SU-DHL-6 (cell line): Measurements from ENCODE around the gene TET2.

Experiments used
- H2AFZ ChIP-seq: fragments of 200-600 bp; sonication (generic); 2 replicates; pipeline ENCODE4 v1.6.1; 2014; ENCODE audit warnings: low read depth, mild to moderate bottlenecking, moderate library complexity, mixed read lengths, antibody characterized with exemption, low read length; ENCODE audit not compliant: severe bottlenecking
- H3F3A ChIP-seq: fragments of 200-600 bp; shearing (Covaris generic); 2 replicates; pipeline ENCODE4 v1.6.0; 2016; ENCODE audit warnings: antibody characterized with exemption, mild to moderate bottlenecking; ENCODE audit not compliant: insufficient read depth
- H3K27ac ChIP-seq: fragments of 200-600 bp; sonication (generic); 2 replicates; pipeline ENCODE4 v1.5.1; 2016; ENCODE audit warnings: low read depth, mild to moderate bottlenecking, low read length, moderate library complexity, mixed read lengths
- H3K27me3 ChIP-seq: fragments of 200-600 bp; sonication (generic), shearing (Covaris generic); 2 replicates; pipeline ENCODE4 v1.6.0; 2014; ENCODE audit warnings: mild to moderate bottlenecking, low read length
- H3K36me3 ChIP-seq: fragments of 200-600 bp; sonication (generic); 2 replicates; pipeline ENCODE4 v1.6.1; 2014; ENCODE audit warnings: mild to moderate bottlenecking, low read length, mixed read lengths
- H3K4me2 ChIP-seq: fragments of 300-600, 200-600 bp; shearing (Covaris generic), sonication (generic); 2 replicates; pipeline ENCODE4 v1.6.0; 2014; ENCODE audit warnings: low read length, low read depth, mild to moderate bottlenecking; ENCODE audit not compliant: poor library complexity, severe bottlenecking
- H3K4me3 ChIP-seq: fragments of 200-600 bp; sonication (generic); 2 replicates; pipeline ENCODE4 v1.5.1; 2014; ENCODE audit warnings: antibody characterized with exemption, low read length, mild to moderate bottlenecking, mixed read lengths; ENCODE audit not compliant: insufficient read depth, poor library complexity, severe bottlenecking
- H3K79me2 ChIP-seq: fragments of 200-600 bp; sonication (generic); 2 replicates; pipeline ENCODE4 v1.6.1; 2014; ENCODE audit warnings: mild to moderate bottlenecking, low read length, moderate library complexity; ENCODE audit not compliant: insufficient read depth
- H3K9ac ChIP-seq: fragments of 200-600 bp; sonication (generic); 2 replicates; pipeline ENCODE4 v1.7.0; 2014; ENCODE audit warnings: mild to moderate bottlenecking, low read length
- H3K9me2 ChIP-seq: fragments of 200-600 bp; sonication (generic); replicated peaks from 2 replicates; pipeline ENCODE4 v1.6.1; 2014; ENCODE audit warnings: low read length; ENCODE audit not compliant: insufficient read depth
- H3K9me3 ChIP-seq: fragments of 200-600 bp; sonication (generic); 2 replicates; pipeline ENCODE4 v1.6.1; 2014; ENCODE audit warnings: low read length, mixed read lengths; ENCODE audit not compliant: insufficient read depth
- H4K20me1 ChIP-seq: fragments of 200-600 bp; sonication (generic); 2 replicates; pipeline ENCODE4 v1.6.1; 2014; ENCODE audit warnings: low read depth, mild to moderate bottlenecking, antibody characterized with exemption, low read length, moderate library complexity, mixed read lengths
- CTCF ChIP-seq: fragments of 200-600 bp; sonication (generic); IDR thresholded peaks from one replicate; pipeline ENCODE4 v1.5.1; 2017; ENCODE audit warnings: antibody characterized with exemption, mild to moderate bottlenecking, low read length, moderate library complexity; ENCODE audit not compliant: insufficient read depth, poor library complexity, severe bottlenecking
- EZH2phosphoT487 ChIP-seq: fragments of 200-600 bp; sonication (generic), shearing (Covaris generic); conservative IDR thresholded peaks from 2 replicates; pipeline ENCODE4 v1.6.1; 2018; ENCODE audit warnings: mild to moderate bottlenecking, antibody characterized with exemption, low read length, moderate library complexity, mixed read lengths

The TET2 gene

GRCh38 chr4:105246712-105247111 is 100.0 kb downstream of the TET2 start:
- no peaks in the 10 kb centered on the region for H4K20me1 ChIP-seq
- no peaks in the 10 kb centered on the region for H3F3A ChIP-seq
- H3K9ac ChIP-seq, result no peak overlapping the region
- H3K36me3 ChIP-seq, result no peaks in the 10 kb centered on the region
- no peaks in the 10 kb centered on the region for H3K79me2 ChIP-seq
- H3K27me3 ChIP-seq, result no peaks in the 10 kb centered on the region
- no peak overlapping the region for H2AFZ ChIP-seq
- H3K9me3 ChIP-seq, result no peaks in the 10 kb centered on the region
- H3K27ac ChIP-seq, result no peak overlapping the region
- H3K4me3 ChIP-seq, result no peak overlapping the region
- H3K4me2 ChIP-seq, result no peak overlapping the region
- H3K9me2 ChIP-seq, result no peaks in the 10 kb centered on the region
- TF ChIP-seq CTCF, result no peak
- TF ChIP-seq EZH2phosphoT487, result no peak

GRCh38 chr4:105248613-105249012 is 101.9 kb downstream of the TET2 start:
- Histone ChIP-seq H4K20me1 (no peaks in the 10 kb centered on the region), H3K36me3 (no peaks in the 10 kb centered on the region), H3K9me2 (no peaks in the 10 kb centered on the region), H3K4me3 (no peak overlapping the region), H3K9me3 (no peaks in the 10 kb centered on the region), H3K9ac (no peak overlapping the region), H3K27ac (no peak overlapping the region), H3K27me3 (no peaks in the 10 kb centered on the region), H3F3A (no peaks in the 10 kb centered on the region), H3K4me2 (no peak overlapping the region), H2AFZ (no peak overlapping the region), H3K79me2 (no peaks in the 10 kb centered on the region)
- TF ChIP-seq CTCF, result no peak
- TF ChIP-seq EZH2phosphoT487, result no peak

GRCh38 chr4:105257817-105258495 is 111.3 kb downstream of the TET2 start:
- Histone ChIP-seq H3K9me3 (no peaks in the 10 kb centered on the region), H3K36me3 (no peaks in the 10 kb centered on the region)

More at GRCh38 chr4:105257817-105258495, 111.3 kb downstream of the TET2 start:
- H3F3A ChIP-seq, result no peaks in the 10 kb centered on the region
- no peak overlapping the region for H3K4me3 ChIP-seq
- TF ChIP-seq EZH2phosphoT487, result no peak
- no peak for TF ChIP-seq CTCF
- no peak overlapping the region for H3K9ac ChIP-seq
- H3K27ac ChIP-seq, result no peak overlapping the region
- no peaks in the 10 kb centered on the region for H3K27me3 ChIP-seq
- H3K9me2 ChIP-seq, result no peaks in the 10 kb centered on the region
- H3K79me2 ChIP-seq, result no peaks in the 10 kb centered on the region
- no peak overlapping the region for H2AFZ ChIP-seq
- no peak overlapping the region for H3K4me2 ChIP-seq
- no peaks in the 10 kb centered on the region for H4K20me1 ChIP-seq
